PC-3 (cell line): ENCODE data around the gene USH2A.

Source experiments
- EZH2phosphoT487 ChIP-seq: fragments of 300-600 bp; sonication (generic); IDR thresholded peaks from 2 replicates; pipeline ENCODE4 v1.6.1; 2018; ENCODE audit warnings: mild to moderate bottlenecking, antibody characterized with exemption, low read length, borderline replicate concordance
- TF ChIP-seq, protein P1 (sequence below): fragments of 300-600 bp; sonication (generic); conservative IDR thresholded peaks from 2 replicates; pipeline ENCODE4 v1.5.1; 2017; ENCODE audit warnings: antibody characterized with exemption, low read depth, mild to moderate bottlenecking, low read length

DNA sequence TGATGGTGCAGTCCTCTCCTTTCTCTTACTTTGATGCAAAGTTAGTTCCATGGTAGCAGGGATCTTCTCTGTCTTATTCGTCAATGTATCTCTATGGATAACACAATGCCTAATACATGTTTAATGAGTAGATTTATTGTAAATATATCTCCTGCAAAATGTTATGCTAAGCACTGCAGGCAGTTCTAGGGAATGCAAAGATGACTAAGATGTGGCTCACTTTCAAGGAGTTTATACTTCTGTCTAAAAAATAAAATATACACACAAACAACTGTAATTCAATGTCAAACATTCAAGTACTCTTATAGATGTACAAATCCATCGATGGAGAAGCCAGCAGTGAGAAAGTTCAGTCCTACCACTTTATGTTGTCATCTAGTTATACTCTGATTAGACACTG, 661.8 kb downstream of the USH2A start:
- TF ChIP-seq, protein P1, sequence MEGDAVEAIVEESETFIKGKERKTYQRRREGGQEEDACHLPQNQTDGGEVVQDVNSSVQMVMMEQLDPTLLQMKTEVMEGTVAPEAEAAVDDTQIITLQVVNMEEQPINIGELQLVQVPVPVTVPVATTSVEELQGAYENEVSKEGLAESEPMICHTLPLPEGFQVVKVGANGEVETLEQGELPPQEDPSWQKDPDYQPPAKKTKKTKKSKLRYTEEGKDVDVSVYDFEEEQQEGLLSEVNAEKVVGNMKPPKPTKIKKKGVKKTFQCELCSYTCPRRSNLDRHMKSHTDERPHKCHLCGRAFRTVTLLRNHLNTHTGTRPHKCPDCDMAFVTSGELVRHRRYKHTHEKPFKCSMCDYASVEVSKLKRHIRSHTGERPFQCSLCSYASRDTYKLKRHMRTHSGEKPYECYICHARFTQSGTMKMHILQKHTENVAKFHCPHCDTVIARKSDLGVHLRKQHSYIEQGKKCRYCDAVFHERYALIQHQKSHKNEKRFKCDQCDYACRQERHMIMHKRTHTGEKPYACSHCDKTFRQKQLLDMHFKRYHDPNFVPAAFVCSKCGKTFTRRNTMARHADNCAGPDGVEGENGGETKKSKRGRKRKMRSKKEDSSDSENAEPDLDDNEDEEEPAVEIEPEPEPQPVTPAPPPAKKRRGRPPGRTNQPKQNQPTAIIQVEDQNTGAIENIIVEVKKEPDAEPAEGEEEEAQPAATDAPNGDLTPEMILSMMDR, result no peak
- TF ChIP-seq EZH2phosphoT487, result no peak
